SK-N-SH (cell line): ENCODE results near the gene DAPK3. TPM values are rescaled to one million over a fixed set of nuclear protein-coding genes. Genes with fewer than 3 reads are reported as not detected.

Experiments
- CTCF ChIA-PET: fragments of 300-600, 350-600 bp; formaldehyde crosslinking; extraction: SDS; loops from one replicate; lab custom pipeline; 2021; lab: Yijun Ruan, JAX
- POLR2A ChIA-PET: fragments of 350-600 bp; sonication (Branson Sonifier 250); formaldehyde crosslinking; extraction: SDS; loops from one replicate; lab custom pipeline; 2020; ENCODE audit warnings: antibody characterized with exemption, inconsistent platforms; lab: Yijun Ruan, JAX
- DNase-seq: peaks from one replicate; pipeline ENCODE4 v3.0.0; 2012
- H2AFZ ChIP-seq: fragments of 200-600 bp; sonication (generic); 2 replicates; pipeline ENCODE4 v1.8.1; 2016; ENCODE audit warnings: antibody characterized with exemption, mild to moderate bottlenecking, low read depth
- H3F3A ChIP-seq: fragments of 200-600 bp; sonication (generic); replicated peaks from 2 replicates; pipeline ENCODE3; 2016; ENCODE audit warnings: antibody characterized with exemption, mild to moderate bottlenecking; ENCODE audit not compliant: insufficient read depth
- H3K27ac ChIP-seq, 2 experiments: fragments of 200-500 bp in 1 of 2; fragments of 200-600 bp in 1 of 2; sonication (Bioruptor generic) in 1 of 2; sonication (generic), shearing (Covaris generic) in 1 of 2; 2 replicates each; pipeline versions ENCODE4 v1.5.1 to v1.6.1; 2014 to 2016; ENCODE audit warnings: low read depth in 2 of 2, inconsistent platforms in 1 of 2, low read length in 1 of 2, mild to moderate bottlenecking in 1 of 2, mixed read lengths in 1 of 2
- H3K27me3 ChIP-seq: fragments of 200-600 bp; sonication (generic), shearing (Covaris generic); 2 replicates; pipeline ENCODE4 v1.6.1; 2016; ENCODE audit warnings: mixed run types; ENCODE audit not compliant: insufficient read depth
- H3K36me3 ChIP-seq, 2 experiments: fragments of 200-500 bp in 1 of 2; fragments of 200-600 bp in 1 of 2; sonication (Bioruptor generic) in 1 of 2; sonication (generic) in 1 of 2; replicated peaks in 1 of 2; 2 replicates each; pipeline versions ENCODE3 to v1.5.1; 2014 to 2016; ENCODE audit warnings: low read length in 1 of 2, mild to moderate bottlenecking in 1 of 2; ENCODE audit not compliant: insufficient read depth in 2 of 2, control insufficient read depth in 1 of 2
- H3K4me1 ChIP-seq, 2 experiments: fragments of 200-500 bp in 1 of 2; fragments of 200-600 bp in 1 of 2; sonication (Bioruptor generic) in 1 of 2; sonication (generic), shearing (Covaris generic) in 1 of 2; 2 replicates each; pipeline versions ENCODE4 v1.5.1 to v1.6.1; 2014 to 2016; ENCODE audit warnings: low read depth in 1 of 2, low read length in 1 of 2, mixed run types in 1 of 2; ENCODE audit not compliant: insufficient read depth in 2 of 2, control insufficient read depth in 1 of 2
- H3K4me2 ChIP-seq: fragments of 200-600 bp; sonication (generic), shearing (Covaris generic); 2 replicates; pipeline ENCODE4 v1.6.1; 2017; ENCODE audit warnings: mixed run types
- H3K4me3 ChIP-seq, 2 experiments: fragments of 200-500 bp in 1 of 2; fragments of 200-600 bp in 1 of 2; sonication (Bioruptor generic) in 1 of 2; sonication (generic), shearing (Covaris generic) in 1 of 2; 2 replicates each; pipeline versions ENCODE4 v1.5.1 to v1.8.1; 2014 to 2016; ENCODE audit warnings: low read depth in 2 of 2, inconsistent platforms in 1 of 2, low read length in 1 of 2, mild to moderate bottlenecking in 1 of 2, mixed read lengths in 1 of 2, moderate library complexity in 1 of 2
- H3K79me2 ChIP-seq: fragments of 200-600 bp; sonication (generic); 2 replicates; pipeline ENCODE4 v1.8.1; 2017; ENCODE audit warnings: mild to moderate bottlenecking; ENCODE audit not compliant: insufficient read depth
- H3K9ac ChIP-seq: fragments of 200-600 bp; sonication (generic); 2 replicates; pipeline ENCODE4 v1.6.1; 2017; ENCODE audit warnings: mixed run types
- H3K9me2 ChIP-seq: fragments of 200-600 bp; sonication (generic); 2 replicates; pipeline ENCODE4 v1.6.1; 2017; ENCODE audit warnings: mixed run types
- H3K9me3 ChIP-seq: fragments of 200-600 bp; sonication (generic); 2 replicates; pipeline ENCODE4 v1.6.1; 2017; ENCODE audit warnings: mixed run types, mild to moderate bottlenecking, moderate library complexity
- H4K20me1 ChIP-seq: fragments of 200-600 bp; sonication (generic); 2 replicates; pipeline ENCODE4 v1.6.1; 2017; ENCODE audit warnings: mild to moderate bottlenecking, mixed run types; ENCODE audit not compliant: insufficient read depth
- CHD2 ChIP-seq: fragments of 150-350 bp; IDR thresholded peaks from 2 replicates; pipeline ENCODE4 v1.6.1; 2018; ENCODE audit warnings: low read length; ENCODE audit not compliant: partially characterized antibody
- ELF1 ChIP-seq: IDR thresholded peaks from 2 replicates; pipeline ENCODE4 v1.4.0; 2012
- FOXM1 ChIP-seq: IDR thresholded peaks from 2 replicates; pipeline ENCODE4 v1.4.0; 2012; ENCODE audit warnings: low read depth, mild to moderate bottlenecking
- MXI1 ChIP-seq: IDR thresholded peaks from 2 replicates; pipeline ENCODE4 v1.6.1; 2012; ENCODE audit warnings: mild to moderate bottlenecking, low read depth, low read length, improper control_type of control experiment
- NFIC ChIP-seq: IDR thresholded peaks from 2 replicates; pipeline ENCODE4 v1.4.0; 2012; ENCODE audit warnings: borderline replicate concordance
- NRF1 ChIP-seq: IDR thresholded peaks from 2 replicates; pipeline ENCODE4 v1.6.1; 2012; ENCODE audit warnings: low read depth, mild to moderate bottlenecking, low read length
- PBX3 ChIP-seq: IDR thresholded peaks from 2 replicates; pipeline ENCODE4; 2012
- POLR2AphosphoS5 ChIP-seq: IDR thresholded peaks from 2 replicates; pipeline ENCODE4 v1.6.1; 2012; ENCODE audit warnings: low read depth, low read length
- RCOR1 ChIP-seq: fragments of 150-350 bp; IDR thresholded peaks from 2 replicates; pipeline ENCODE4 v1.6.1; 2017; ENCODE audit warnings: antibody characterized with exemption, low read length
- RFX5 ChIP-seq: IDR thresholded peaks from 2 replicates; pipeline ENCODE4 v1.6.1; 2012; ENCODE audit warnings: mild to moderate bottlenecking, improper control_type of control experiment, low read length
- RXRA ChIP-seq: IDR thresholded peaks from 2 replicates; pipeline ENCODE4 v1.4.0; 2012; ENCODE audit warnings: low read depth, mild to moderate bottlenecking, borderline replicate concordance
- SIN3A ChIP-seq: IDR thresholded peaks from 2 replicates; pipeline ENCODE4 v1.6.1; 2012; ENCODE audit warnings: low read depth, mild to moderate bottlenecking, low read length, moderate library complexity, borderline replicate concordance
- TCF12 ChIP-seq: IDR thresholded peaks from 2 replicates; pipeline ENCODE4 v1.4.0; 2012
- WGBS: methylation state at CpG from one replicate; pipeline ENCODE4 v1.1.6; 2017; ENCODE audit warnings: low lambda C conversion rate; 5-methylcytosine and 5-hydroxymethylcytosine counted together
- polyA plus RNA-seq, 3 experiments: library from polyadenylated mRNA; depleted of rRNA; stranded (reverse); fragments of >200 nt; gene quantifications; 2 replicates each; pipeline ENCODE4 v1.2.3, GENCODE V29; 2012

Gene DAPK3
- polyA plus RNA-seq, 1 of the 3 experiments (the other 2 are of a cell fraction), result 142 TPM

GRCh38 chr19:4015705-4016402 is 45.0 kb upstream of the DAPK3 start:
- TF ChIP-seq CHD2, result peak; percentile 70
- TF ChIP-seq NFIC, result no peak
- 0 out of 2 replicates have a peak, but pooled peaks have one; percentile 45 for TF ChIP-seq MXI1
- no peak for TF ChIP-seq RXRA

DNA sequence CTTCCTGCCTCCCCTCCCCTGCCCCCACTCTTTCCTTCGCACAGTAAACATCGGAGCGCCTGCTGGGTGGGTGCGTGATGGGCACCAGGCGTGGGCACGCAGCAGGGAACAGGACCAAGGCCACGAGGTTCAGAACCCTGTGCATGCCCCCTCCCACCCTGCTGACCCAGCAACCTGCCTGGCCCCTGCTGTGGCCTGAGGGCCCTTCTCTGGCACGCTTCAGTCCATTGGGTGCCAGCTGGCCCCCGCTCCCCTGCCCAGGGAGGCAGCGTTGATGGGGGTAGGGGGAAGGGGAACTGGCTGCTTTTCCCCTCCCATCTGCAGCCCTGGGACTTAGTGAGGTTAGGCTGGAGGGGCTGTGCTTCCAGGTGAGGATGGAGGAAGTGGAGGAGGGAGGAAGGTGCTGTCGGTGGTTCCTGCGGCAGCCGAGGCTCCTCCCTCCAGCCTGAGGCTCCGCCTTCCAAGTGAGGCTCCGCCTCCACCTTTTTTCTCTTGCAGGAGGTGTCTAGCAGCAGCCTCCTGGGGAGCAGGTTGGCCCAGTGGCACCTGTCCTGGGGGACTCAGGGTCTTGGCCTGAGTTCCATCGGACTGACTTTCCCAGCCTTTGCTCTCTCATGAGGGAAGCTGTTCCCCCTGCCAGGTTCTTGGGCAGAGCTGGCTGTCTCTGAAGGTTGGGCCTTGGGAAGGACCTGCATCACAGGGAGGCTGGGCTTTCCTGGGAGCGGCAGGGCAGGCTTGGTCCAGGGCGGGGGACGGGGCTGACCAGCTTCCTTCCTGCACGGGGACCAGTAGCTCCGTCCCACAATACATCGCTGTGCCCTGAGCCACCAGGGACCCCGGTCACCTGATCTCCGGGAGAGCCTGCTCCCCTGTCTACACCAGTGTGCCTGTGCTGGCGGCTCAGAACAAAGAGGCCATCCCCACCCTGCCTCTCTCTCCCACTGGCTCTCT is 43.9 kb upstream of the DAPK3 start:
- DNase-seq, result peak; percentile 70
- Histone ChIP-seq H3K27me3 (no peaks in the 10 kb centered on the region), H2AFZ (no peak overlapping the region), H3K36me3 (peaks cover 0 to 37% of the 10 kb centered on the region in 2 experiments), H3K27ac (peak overlapping the region in 1 of 2 experiments; percentile 84; a peak in 2 of 4 replicates), H3K9ac (no peak overlapping the region), H3K9me2 (no peaks in the 10 kb centered on the region), H4K20me1 (peaks cover 85% of the 10 kb centered on the region), H3K79me2 (peaks cover 78% of the 10 kb centered on the region), H3K4me3 (no peak overlapping the region), H3F3A (no peaks in the 10 kb centered on the region), H3K4me2 (no peak overlapping the region), H3K4me1 (peaks cover 0 to 35% of the 10 kb centered on the region in 2 experiments; a peak in 1 of 4 replicates), H3K9me3 (no peaks in the 10 kb centered on the region)
- POLR2A ChIA-PET, result interaction anchor here (0.6 to 1.5 kb wide), 3 partner anchors 14 to 30 kb away, joined by 3 to 6 read pairs (median 4); partner anchors contain the start of gene EEF2
- CTCF ChIA-PET, result interaction anchor here (1.3 kb wide), 1 partner anchor 27 kb away, joined by 4 read pairs; no protein-coding TSS in a partner anchor
- peak; percentile 5 for TF ChIP-seq CHD2
- no peak for TF ChIP-seq TCF12
- WGBS, result 82% methylated on average over 9 of the region's 25 CpGs

More at GRCh38 chr19:4015705-4016402, 45.0 kb upstream of the DAPK3 start:
- peaks cover 76% of the 10 kb centered on the region for H3K79me2 ChIP-seq
- no peaks in the 10 kb centered on the region for H3K9me3 ChIP-seq
- no peak overlapping the region for H3K4me2 ChIP-seq
- CTCF ChIA-PET, result no interaction called here
- 90% methylated on average over 17 of the region's 37 CpGs for WGBS
- H3K36me3 ChIP-seq, result peaks cover 0 to 32% of the 10 kb centered on the region in 2 experiments
- peak overlapping the region in 1 of 2 experiments; percentile 84; a peak in 2 of 4 replicates for H3K27ac ChIP-seq
- peaks cover 82% of the 10 kb centered on the region for H4K20me1 ChIP-seq
- H2AFZ ChIP-seq, result no peak overlapping the region
- no peak overlapping the region for H3K9ac ChIP-seq
- H3K4me1 ChIP-seq, result peaks cover 0 to 32% of the 10 kb centered on the region in 2 experiments; a peak in 1 of 4 replicates
- POLR2A ChIA-PET, result interaction anchor here (1.5 kb wide), 1 partner anchor 31 kb away, joined by 6 read pairs; the partner anchor contains the start of gene EEF2
- H3F3A ChIP-seq, result no peaks in the 10 kb centered on the region
- H3K9me2 ChIP-seq, result no peaks in the 10 kb centered on the region
- no peaks in the 10 kb centered on the region for H3K27me3 ChIP-seq
- H3K4me3 ChIP-seq, result no peak overlapping the region
- peak; percentile 83 for DNase-seq

DNA sequence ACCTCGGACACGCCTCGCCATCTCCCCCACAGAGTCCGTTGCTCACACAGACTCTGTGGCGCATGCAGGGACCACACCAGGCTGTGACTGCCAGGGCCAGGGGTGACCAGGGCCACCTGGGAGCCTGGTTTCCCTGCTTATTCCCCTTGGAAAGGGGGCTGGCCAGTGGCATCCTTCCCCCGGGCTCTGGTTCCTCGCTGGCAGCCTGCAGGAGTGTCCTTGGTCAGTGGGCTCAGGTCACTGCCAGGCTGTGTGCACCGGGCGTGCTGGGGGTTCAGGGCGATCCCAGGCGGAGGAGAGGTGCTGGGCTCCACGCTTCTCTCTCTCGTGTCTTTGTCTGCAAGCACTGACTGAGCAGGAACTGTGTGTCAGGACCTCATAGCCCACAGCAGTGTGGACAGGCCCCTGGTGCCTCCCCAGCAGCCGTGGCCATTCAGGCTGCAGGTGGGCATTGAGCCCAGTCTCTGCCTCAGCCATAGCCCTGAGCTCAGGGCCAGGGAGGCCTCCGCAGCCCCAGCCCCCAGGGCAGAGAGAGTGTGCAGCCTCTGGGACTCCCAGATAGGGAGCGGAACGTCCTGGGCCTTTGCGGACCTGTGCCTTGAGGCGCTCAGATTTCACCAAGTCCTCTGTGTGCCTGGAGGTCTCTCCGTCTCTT is 43.1 kb upstream of the DAPK3 start:
- H2AFZ ChIP-seq, result no peak overlapping the region
- peaks cover 81% of the 10 kb centered on the region for H3K79me2 ChIP-seq
- no peak overlapping the region for H3K4me3 ChIP-seq
- peak; percentile 38 for DNase-seq
- TF ChIP-seq PBX3, result no peak
- TF ChIP-seq NRF1, result no peak
- TF ChIP-seq POLR2AphosphoS5, result no peak
- TF ChIP-seq ELF1, result no peak
- TF ChIP-seq RCOR1, result no peak
- no peak for TF ChIP-seq CHD2
- TF ChIP-seq FOXM1, result no peak
- TF ChIP-seq RFX5, result no peak
- TF ChIP-seq SIN3A, result no peak
- no peak overlapping the region for H3K9ac ChIP-seq
- POLR2A ChIA-PET, result interaction anchor here (1.1 to 1.5 kb wide), 2 partner anchors 15 to 29 kb away, joined by 3 to 6 read pairs; partner anchors contain the start of gene EEF2
- no peak overlapping the region for H3K4me2 ChIP-seq
- peaks cover 0 to 37% of the 10 kb centered on the region in 2 experiments for H3K36me3 ChIP-seq
- no peaks in the 10 kb centered on the region for H3K27me3 ChIP-seq
- WGBS, result 96% methylated on average over 15 of the region's 20 CpGs
- H3K27ac ChIP-seq, result peak overlapping the region in 1 of 2 experiments; percentile 84; a peak in 2 of 4 replicates
- peaks cover 6 to 42% of the 10 kb centered on the region in 2 experiments; a peak in 1 of 4 replicates for H3K4me1 ChIP-seq
- no peaks in the 10 kb centered on the region for H3F3A ChIP-seq
- peaks cover 92% of the 10 kb centered on the region for H4K20me1 ChIP-seq
- no peaks in the 10 kb centered on the region for H3K9me2 ChIP-seq
- CTCF ChIA-PET, result interaction anchor here (1.3 kb wide), 1 partner anchor 26 kb away, joined by 4 read pairs; no protein-coding TSS in a partner anchor
- H3K9me3 ChIP-seq, result no peaks in the 10 kb centered on the region
